Osteocyte (in vitro differentiated cells): Measurements from ENCODE around the gene CDKN2AIPNL. TPM values are rescaled to one million over a fixed set of nuclear protein-coding genes. Genes with fewer than 3 reads are reported as not detected.

Experiments used
- DNase-seq: peaks from one replicate; pipeline ENCODE4 v3.0.0; 2021; ENCODE audit warnings: mixed read lengths; ENCODE audit not compliant: unreplicated experiment; ENCODE audit errors: extremely low spot score
- H3K27ac Mint-ChIP-seq: one replicate; pipeline ENCODE4 v1.8.0; 2021; ENCODE audit warnings: mild to moderate bottlenecking, mixed read lengths; ENCODE audit not compliant: unreplicated experiment
- H3K27me3 Mint-ChIP-seq: one replicate; pipeline ENCODE4 v1.8.0; 2021; ENCODE audit warnings: mixed read lengths; ENCODE audit not compliant: unreplicated experiment
- H3K36me3 Mint-ChIP-seq: one replicate; pipeline ENCODE4 v1.8.0; 2021; ENCODE audit warnings: mixed read lengths; ENCODE audit not compliant: unreplicated experiment
- H3K4me1 Mint-ChIP-seq: one replicate; pipeline ENCODE4 v1.8.0; 2021; ENCODE audit warnings: mixed read lengths; ENCODE audit not compliant: unreplicated experiment
- H3K4me3 Mint-ChIP-seq: one replicate; pipeline ENCODE4 v1.8.0; 2021; ENCODE audit warnings: mild to moderate bottlenecking, moderate library complexity, mixed read lengths; ENCODE audit not compliant: unreplicated experiment
- H3K9me3 Mint-ChIP-seq: one replicate; pipeline ENCODE4 v1.8.0; 2021; ENCODE audit warnings: mixed read lengths; ENCODE audit not compliant: unreplicated experiment
- CTCF ChIP-seq: fragments of 200-600 bp; sonication (generic); IDR thresholded peaks from 2 replicates; pipeline ENCODE4 v1.5.0; 2021; ENCODE audit warnings: antibody characterized with exemption, mild to moderate bottlenecking, moderate library complexity
- total RNA-seq: library from RNA; stranded (reverse); gene quantifications from 2 replicates; pipeline ENCODE4 v1.2.1, GENCODE V29; 2021

Gene CDKN2AIPNL
- total RNA-seq, 1 donor from 2014 or later, result 19.5 TPM

DNA sequence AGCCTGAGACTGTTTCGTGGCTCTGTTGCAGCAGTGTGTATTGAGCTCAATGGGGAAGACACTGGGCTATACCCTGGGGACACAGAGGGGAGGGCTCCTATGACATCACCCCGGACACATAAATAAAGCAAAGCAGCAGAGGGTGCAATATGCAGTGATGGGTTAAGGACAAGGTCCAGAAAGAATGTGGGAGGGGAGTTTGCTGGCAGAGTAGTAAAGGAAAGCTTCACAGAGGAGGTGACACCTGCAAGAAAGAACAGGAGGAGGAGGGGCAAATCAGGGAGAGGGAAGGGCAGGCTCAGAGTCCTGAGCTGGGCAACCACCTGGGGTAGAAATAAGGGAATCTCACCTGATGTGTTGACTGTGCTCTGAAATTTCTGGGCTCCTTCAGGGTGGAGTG is 35.3 kb upstream of the CDKN2AIPNL start:
- no peaks in the 10 kb centered on the region for H3K27me3 Mint-ChIP-seq
- no peak for DNase-seq
- TF ChIP-seq CTCF, result no peak
- no peaks in the 10 kb centered on the region for H3K36me3 Mint-ChIP-seq
- no peaks in the 10 kb centered on the region for H3K9me3 Mint-ChIP-seq
- H3K4me1 Mint-ChIP-seq, result peaks cover 6% of the 10 kb centered on the region
- H3K4me3 Mint-ChIP-seq, result no peak overlapping the region
- no peak overlapping the region for H3K27ac Mint-ChIP-seq

GRCh38 chr5:134445856-134446818 is 34.5 kb upstream of the CDKN2AIPNL start:
- H3K36me3 Mint-ChIP-seq, result no peaks in the 10 kb centered on the region
- no peak overlapping the region for H3K4me3 Mint-ChIP-seq
- no peak for TF ChIP-seq CTCF
- no peak for DNase-seq
- H3K4me1 Mint-ChIP-seq, result no peaks in the 10 kb centered on the region
- H3K27me3 Mint-ChIP-seq, result no peaks in the 10 kb centered on the region
- H3K9me3 Mint-ChIP-seq, result no peaks in the 10 kb centered on the region
- H3K27ac Mint-ChIP-seq, result no peak overlapping the region

DNA sequence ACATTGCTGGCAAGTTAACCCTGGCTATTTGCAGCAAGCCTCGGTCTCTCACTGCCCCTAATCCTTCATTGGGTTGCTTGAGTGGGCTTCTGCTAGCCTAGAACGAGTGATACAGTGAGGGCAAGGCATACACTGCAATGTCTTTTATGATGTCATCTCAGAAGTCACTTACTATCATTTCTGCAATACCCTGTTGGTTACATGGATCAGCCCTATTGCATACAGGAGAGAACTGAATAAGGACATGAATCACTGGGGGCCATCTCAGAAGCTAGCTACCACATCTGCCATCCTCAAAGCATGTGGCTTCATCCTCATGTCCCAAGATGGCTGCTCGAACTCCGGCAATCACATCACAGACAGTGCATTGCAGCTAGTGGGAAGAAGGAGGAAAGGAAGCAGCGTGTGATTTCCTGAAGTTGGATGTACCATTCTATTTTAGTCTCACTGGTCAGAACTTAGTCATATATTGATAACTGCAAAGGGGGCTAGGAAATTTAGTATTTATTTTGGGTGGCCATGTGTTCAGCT is 33.3 kb upstream of the CDKN2AIPNL start:
- Mint-ChIP-seq H3K36me3 (no peaks in the 10 kb centered on the region), H3K9me3 (no peaks in the 10 kb centered on the region), H3K4me1 (no peaks in the 10 kb centered on the region), H3K4me3 (no peak overlapping the region), H3K27ac (no peak overlapping the region), H3K27me3 (peaks cover 3% of the 10 kb centered on the region)
- no peak for TF ChIP-seq CTCF
- no peak for DNase-seq

- H3K27me3 Mint-ChIP-seq, result peaks cover 3% of the 10 kb centered on the region
- DNase-seq, result no peak
- no peaks in the 10 kb centered on the region for H3K9me3 Mint-ChIP-seq
- H3K4me1 Mint-ChIP-seq, result peaks cover 8% of the 10 kb centered on the region
- H3K4me3 Mint-ChIP-seq, result no peak overlapping the region
- TF ChIP-seq CTCF, result no peak
- no peak overlapping the region for H3K27ac Mint-ChIP-seq
- H3K36me3 Mint-ChIP-seq, result no peaks in the 10 kb centered on the region
These were observed 28.6 kb upstream of the CDKN2AIPNL start for GRCh38 chr5:134440201-134440755.

- no peak for TF ChIP-seq CTCF
- no peak overlapping the region for H3K4me3 Mint-ChIP-seq
- H3K27me3 Mint-ChIP-seq, result peaks cover 3% of the 10 kb centered on the region
- H3K9me3 Mint-ChIP-seq, result no peaks in the 10 kb centered on the region
- peaks cover 8% of the 10 kb centered on the region for H3K4me1 Mint-ChIP-seq
- H3K36me3 Mint-ChIP-seq, result no peaks in the 10 kb centered on the region
- no peak overlapping the region for H3K27ac Mint-ChIP-seq
- DNase-seq, result no peak
These were observed 27.6 kb upstream of the CDKN2AIPNL start for GRCh38 chr5:134439210-134439654.
